ENCODE measurements around the gene DDX39A.
"Not testable (repeated sequence)": the region's sequence is repeated elsewhere in the genome, so short reads cannot be mapped to it uniquely, and the experiment has no call there.

Gene DDX39A
- 115 to 275 (median 198) reads per million in 4 experiments for total RNA-seq

DNA sequence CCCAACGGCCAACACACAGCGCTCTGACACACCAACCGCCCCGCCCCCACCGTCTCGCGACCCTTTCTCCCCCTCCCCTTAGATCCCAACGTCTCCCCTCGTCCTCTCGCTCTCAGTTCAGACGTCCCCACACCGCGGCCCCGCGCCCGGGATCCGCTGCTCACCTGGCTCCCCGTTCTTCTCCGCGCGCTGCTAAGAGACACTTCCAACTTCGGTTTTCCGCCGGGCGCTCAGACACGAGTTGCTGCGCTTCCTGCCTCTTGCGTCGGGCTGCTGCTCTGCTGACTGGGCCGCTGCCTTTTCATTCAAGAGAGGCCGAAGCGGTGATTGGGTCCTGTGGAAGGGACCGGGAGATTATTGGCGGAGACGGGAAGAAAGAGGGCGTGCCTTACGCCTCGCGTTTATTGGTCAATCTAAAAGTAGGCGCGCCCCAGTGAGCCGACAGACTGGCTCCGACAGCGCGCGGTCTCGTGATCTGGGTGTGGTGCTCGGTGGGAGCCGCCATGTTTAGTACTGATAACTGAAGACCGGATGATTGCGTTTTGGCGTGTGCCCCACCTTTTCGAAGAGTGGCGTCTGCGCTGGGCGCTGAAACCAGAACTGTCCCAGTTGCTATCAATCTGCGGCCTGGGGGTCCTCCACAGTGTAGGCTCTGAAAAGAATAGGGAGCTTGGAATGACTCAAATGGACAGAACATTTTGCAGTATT, at the start of gene DDX39A:
Gene DDX39A (minus strand): TSS at position 236 of the 708 bp plus-strand sequence. CDS start 6,121 bp downstream, outside the sequence.
- DNase-seq: peak; percentile 94

DNA sequence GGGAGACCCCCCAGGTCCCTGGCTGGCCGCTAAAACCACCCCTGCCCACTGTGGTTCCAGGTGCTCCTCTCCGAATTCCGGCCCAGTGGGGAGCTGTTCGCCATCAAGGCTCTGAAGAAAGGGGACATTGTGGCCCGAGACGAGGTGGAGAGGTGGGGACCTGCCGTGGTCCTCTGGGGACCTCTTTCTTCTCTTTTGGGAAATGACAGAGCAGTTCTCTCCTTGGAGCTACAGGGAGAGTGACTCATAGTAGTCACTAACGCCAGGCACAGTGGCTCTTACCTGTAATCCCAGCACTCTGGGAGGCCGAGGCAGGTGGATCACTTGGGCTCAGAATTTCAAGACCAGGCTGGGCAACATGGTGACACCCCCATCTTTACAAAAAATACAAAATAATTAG, 48.7 kb upstream of the DDX39A start:
- DNase-seq: no peak

DNA sequence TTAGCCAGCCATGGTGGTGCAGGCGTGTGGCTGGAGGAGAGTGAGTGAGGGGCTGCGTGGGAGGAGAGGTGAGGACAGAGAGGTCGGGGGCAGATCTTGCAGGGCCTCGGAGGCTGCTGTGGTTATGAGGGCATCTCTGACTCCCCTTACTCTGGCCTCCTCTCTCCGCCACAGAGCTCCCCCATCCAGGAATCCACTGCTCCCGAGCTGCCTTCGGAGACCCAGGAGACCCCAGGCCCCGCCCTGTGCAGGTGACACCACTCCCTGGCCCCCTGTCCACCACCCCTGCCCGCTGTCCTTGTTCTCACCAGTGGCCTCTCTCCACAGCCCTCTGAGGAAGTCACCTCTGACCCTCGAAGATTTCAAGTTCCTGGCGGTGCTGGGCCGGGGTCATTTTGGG, 48.2 kb upstream of the DDX39A start:
- DNase-seq: no peak

DNA sequence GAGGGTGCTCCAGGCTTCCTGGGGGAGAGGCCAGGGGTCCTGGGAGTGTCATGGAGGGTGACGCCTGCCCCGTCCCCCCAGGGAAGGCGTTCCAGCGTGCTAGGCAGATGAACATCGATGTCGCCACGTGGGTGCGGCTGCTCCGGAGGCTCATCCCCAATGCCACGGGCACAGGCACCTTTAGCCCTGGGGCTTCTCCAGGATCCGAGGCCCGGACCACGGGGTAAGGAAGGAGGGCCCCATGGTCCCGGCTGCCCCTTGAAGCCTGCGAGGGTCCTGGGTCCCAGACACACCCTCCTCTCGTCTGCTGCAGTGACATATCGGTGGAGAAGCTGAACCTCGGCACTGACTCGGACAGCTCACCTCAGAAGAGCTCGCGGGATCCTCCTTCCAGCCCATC, 44.6 kb upstream of the DDX39A start:
- no peak for DNase-seq

DNA sequence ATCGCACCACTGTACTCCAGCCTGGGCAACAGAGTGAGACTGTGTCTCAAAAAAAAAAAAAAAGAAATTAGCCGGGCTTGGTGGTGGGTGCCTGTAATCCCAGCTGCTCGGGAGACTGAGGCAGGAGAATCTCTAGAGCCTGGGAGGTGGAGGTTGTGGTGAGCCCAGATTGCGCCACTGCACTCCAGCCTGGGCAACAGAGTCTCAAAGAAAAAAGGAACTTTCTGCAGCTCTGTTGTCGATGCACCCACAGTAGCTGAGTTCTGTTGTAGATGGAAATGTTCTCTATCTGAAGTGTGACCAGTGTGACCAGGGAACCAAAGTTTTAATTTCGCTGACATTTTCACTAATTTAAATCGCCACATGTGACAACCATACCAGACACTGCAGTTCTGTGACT, 43.3 kb upstream of the DDX39A start:
- not testable (repeated sequence) for DNase-seq

DNA sequence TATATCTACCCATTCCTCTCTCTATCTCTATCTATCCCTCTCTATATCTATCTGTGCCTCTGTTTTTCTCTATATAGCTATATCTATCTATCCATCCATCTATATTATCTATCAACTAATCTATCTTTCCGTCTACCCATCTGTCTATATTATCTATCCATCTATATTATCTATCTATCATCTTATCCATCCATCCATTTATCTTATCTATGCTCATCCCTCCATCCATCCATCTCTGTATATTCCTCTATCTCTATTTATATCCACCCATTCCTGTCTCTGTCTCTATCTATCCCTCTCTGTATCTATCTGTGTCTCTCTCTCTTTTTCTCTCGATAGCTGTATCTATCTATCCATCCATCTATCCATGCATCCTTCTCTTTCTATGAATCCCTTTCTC, 41.8 kb upstream of the DDX39A start:
- DNase-seq: no peak

DNA sequence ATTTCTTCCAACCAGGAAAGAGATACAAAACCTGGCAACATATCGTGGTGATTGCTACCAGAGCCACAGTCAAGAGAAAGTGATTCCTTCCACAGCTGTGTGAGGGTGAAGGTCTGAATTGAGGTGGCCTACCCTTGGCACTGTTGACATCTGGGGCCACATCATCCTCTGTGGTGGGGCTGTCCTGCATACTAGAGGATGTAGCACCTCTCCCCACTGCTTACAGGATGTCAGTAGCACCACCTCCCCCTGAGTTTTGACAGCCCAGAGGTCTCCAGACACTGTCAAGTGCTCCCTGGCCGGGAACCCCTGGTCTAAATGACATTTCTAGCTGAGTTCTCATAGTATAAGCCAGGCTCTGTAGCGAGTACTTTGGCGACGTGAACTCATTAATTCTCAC, 40.6 kb upstream of the DDX39A start:
- DNase-seq: no peak

DNA sequence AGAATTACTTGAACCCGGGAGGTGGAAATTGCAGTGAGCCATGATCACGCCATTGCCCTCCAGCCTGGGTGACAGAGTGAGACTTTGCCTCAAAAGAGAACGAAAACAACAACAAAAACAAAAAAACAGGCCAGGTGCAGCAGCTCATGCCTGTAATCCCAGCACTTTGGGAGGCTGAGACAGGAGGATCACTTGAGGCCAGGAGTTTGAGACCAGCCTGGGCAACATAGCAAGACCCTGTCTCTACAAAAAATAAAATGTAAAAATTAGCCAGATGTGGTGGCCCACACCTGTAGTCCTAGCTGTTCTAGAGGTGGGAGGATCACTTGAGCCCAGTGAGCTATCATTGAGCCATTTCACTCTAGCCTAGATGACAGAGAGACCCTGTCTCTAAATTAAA, 33.2 kb upstream of the DDX39A start:
- DNase-seq: not testable (repeated sequence)

DNA sequence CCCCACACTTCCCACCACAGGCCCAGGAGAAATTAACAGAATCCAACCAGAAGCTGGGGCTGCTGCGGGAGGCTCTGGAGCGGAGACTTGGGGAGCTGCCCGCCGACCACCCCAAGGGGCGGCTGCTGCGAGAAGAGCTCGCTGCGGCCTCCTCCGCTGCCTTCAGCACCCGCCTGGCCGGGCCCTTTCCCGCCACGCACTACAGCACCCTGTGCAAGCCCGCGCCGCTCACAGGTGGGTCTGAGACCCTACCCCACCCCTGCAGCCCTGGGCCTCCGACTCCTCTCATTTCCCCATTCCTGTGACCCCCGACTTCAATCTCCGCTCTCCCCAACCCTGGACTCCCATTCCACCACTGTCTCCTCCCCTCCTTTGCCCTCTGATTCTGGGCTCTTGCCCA, 31.7 kb upstream of the DDX39A start:
- DNase-seq: no peak

DNA sequence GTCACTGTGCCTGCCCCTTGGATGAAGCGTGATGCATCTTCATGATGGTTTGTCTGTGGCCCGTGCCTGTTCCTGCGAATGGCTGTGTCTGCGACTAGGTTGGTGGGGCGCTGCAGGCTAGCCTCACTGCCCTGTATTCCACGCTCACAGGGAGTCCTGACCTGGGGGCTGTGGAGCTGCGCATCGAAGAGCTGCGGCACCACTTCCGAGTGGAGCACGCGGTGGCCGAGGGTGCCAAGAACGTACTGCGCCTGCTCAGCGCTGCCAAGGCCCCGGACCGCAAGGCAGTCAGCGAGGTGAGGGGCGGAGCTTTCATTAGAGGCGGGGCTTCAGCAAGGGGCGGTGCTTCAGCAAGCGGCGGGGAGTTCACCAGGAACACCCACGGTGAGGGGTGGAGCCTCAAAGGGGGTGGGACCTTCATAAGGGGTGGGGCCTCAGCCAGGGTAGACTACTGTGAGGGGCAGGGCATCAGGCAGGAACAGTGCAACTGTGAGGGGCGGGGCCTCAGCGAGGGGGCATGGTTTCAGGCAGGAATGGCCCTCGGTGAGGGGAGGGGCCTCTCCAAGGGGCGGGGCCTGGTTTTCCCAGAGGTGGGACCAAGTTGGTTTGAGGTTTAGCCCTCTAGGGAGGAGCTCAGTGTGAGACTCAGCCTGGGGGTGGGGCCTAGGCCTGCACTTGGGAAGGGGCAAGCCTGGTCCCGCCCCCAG, 31.2 kb upstream of the DDX39A start:
- DNase-seq: peak; percentile 50

DNA sequence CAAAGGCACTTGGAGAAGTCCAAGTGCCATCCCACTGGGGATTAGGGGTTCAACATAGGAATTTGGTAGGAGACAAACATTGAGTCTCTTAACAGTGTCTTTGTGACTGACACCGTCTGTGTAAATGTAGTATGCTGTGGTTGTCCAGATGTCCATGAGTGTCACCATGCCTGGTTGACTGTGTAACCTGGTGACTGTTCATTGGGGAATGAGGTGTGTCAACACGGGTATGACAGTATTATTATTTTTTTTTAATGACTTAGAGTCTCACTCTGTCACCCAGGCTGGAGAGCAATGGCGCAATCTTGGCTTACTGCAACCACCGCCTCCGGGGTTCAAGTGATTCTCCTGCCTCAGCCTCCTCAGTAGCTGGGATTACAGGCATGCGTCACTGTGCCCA, 30.2 kb upstream of the DDX39A start:
- DNase-seq: no peak

DNA sequence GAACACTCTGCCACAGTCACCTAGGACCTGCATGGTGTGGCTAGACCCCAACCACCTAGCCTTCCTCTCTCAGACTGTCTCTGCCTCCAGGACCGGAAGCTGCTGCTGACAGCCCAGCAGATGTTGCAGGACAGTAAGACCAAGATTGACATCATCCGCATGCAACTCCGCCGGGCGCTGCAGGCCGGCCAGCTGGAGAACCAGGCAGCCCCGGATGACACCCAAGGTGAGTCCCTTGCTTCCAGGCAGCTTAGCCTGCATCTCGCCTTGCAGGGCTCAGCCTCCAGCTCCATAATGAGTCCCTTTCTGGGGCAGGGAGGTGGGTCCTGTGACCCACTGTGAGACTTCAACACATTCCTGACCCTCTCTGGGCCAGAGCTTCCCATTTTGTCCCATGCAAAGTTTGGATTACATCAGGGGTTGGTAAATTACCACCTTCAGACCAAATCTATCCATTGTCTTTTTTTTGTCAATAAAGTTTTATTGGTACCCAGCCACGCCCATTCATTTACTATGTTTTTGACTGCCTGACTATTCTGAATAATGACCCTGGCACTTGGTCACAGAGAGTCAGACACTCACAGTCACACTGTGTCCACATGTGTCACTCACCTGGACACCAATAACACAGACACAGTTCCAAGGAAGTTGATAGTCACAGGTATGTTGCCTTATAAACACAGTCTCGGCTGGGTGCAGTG, 27.3 kb upstream of the DDX39A start:
- DNase-seq: no peak

DNA sequence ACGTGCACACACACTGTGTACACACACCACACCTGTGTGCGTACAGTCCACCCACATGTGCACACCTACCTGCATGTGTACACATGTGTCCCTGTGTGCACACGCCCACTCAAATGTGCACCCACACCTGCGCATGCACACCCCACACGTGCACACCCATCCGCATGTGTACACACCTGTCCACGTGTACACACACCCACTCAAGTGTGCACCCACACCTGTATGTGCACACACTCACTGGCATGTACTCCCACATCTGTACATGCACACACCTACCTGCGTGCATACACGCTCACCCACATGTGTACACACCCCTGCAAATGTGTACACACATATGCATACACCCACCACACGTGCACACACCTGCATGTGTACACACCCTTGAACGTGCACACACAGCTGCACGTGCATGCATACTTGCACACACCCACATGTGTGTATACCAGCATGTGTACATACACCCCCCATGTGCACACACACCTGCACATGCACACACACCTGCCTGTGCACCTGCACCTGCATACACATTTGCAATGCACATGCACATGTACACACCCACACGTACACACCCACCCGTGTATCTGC, 24.6 kb upstream of the DDX39A start:
- DNase-seq: no peak

DNA sequence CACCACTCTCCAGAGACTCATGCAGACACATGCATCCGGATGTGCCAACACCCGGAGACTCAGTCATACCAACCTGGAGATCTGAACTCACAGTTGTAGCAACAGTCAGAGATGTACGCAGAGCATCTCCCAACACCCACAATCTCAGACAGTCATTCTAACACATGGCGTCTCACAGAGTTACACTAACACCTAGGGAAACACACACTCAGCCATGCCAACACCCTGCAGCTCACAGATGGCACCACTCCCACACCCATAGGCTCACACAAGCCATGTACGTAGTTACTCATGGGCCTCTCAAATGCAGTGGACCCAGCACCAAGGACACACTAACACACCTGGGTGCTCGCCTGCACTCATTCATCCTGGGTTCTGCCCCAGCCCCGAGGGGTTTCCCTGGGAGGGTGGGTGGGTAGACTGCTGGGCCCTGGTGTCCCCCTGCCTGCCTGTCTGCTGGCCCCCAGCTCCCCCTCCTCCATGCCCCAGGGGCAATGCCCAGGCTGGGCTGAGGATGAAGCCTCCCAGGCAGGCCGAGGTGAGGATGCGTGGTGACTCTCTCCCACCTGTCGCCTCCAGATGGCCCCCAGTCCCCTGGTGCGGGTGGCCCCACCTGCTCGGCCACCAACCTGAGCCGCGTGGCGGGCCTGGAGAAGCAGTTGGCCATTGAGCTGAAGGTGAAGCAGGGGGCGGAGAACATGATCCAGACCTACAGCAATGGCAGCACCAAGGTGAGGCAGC, 23.9 kb upstream of the DDX39A start:
- DNase-seq: no peak

DNA sequence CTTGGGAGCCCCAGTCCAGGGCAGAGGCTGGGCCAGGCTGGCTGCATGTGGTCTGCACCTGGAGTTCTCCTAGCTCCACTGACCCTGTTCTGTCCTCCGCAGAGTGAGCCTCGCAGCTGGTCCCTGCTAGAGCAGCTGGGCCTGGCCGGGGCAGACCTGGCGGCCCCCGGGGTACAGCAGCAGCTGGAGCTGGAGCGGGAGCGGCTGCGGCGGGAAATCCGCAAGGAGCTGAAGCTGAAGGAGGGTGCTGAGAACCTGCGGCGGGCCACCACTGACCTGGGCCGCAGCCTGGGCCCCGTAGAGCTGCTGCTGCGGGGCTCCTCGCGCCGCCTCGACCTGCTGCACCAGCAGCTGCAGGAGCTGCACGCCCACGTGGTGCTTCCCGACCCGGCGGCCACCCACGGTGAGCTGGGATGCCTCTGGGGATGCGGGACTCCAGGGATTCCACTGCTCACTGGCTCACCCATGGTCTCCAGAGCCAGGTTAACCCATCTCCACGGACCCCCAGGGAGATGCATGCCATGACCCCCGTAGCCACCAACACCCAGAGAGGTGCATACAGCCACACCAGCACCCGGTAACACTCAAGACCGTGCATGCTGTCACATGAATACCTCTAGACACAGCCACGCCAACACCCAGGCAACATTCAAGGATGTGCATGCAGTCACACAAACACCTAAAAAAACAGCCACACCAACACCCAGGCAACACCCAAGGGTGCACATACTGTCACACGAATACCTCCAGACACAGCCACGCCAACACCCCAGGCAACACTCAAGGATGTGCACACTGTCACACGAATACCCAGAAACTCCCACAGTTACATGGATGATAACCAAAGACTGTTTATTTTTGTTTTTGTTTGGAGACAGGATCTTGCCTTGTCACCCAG, 22.1 kb upstream of the DDX39A start:
- no peak for DNase-seq

DNA sequence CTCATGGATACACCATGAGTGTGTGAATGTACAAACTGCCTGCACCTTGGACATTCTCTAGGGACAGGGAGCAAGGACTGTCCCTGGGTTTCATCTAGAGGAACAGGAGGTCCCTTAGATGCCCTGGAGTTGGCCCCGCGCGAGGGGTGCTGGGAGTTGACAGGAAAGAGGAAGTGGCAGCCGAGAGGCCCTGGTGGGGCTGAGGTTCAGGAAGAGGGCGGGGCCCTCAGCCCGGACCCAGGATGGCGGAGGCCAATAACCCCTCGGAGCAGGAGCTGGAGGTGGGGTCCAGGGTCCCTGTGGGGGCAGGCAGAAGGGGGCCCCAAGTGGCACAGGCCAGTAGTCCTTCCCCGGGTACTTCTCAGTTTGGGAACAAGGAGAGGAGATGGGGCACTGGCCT, 20.9 kb upstream of the DDX39A start:
- peak; percentile 55 for DNase-seq

DNA sequence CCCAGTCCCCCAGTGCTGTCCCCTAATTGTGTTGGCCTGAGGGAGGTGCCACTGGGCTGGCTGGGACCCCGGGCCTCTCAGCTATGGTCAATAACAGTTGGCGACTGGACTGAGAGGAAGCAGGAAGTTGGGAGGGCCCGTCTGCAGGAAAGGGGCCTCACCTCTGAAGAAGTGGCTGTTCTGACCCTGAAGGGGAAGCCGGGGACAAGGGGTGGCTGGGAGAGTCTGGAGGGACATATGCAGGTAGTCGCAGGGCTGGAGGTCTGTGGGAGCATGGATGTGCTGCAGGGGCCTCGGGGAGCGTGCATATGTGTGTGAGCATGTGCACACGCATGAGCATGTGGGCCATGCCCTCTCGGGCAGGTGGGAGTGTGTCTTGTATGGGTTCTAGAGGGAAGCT, 19.9 kb upstream of the DDX39A start:
- no peak for DNase-seq

DNA sequence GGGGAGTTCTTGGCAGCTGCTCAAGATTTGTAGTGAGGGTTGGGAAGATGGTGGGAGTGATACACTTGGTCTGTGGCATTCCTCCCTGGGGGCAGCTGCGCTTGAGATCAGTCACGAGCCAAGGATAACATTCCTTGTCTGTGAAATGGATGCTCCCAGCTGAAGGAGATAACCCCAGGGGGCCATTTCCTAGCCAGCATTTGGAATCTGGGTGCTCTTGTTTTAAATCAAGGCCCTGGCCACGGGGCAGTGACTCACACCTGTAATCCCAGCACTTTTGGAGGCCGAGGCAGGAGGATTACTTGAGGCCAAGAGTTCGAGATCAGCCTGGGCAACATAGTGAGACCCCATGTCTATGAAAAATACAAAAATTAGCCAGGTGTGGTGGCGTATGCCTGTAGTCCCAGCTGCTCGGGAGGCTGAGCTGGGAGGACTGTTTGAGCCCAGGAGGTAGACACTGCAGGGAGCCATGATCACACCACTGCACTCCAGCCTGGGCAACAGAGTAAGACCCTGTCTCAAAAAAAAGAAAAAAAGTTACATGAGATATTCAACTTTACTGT, 18.5 kb upstream of the DDX39A start:
- no peak for DNase-seq

DNA sequence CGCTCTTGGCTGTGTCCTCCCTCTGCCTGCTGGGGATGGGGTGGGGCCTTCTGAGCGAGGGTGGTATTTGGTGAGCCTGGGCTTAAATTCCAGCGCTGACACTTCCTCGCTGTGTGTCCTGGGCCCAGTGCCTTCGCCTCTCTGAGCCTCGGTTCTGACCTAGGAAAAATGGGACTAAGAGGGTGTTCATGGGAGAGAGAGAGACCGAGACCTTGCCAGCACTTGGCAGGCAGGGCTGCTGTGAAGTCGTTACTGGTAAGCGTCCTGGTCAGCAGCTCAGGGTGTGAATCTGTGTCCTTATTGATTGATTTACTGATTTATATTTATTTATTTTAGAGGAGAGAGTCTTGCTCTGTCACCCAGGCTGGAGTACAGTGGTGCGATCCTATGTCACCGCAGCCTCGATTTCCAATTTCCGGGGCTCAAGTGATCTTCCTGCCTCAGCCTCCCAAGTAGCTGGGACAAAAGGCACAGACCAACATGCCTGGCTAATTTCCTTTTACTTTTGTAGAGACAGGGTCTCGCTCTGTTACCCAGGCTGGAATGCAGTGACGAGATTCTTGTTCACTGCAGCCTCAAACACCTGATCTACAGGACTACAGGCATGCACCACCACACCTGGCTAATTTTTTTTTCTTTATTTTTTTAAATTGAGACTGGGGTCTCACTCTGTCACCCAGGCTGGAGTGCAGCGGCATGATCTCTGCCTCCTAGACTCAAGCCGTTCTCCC, 16.3 kb upstream of the DDX39A start:
- DNase-seq: no peak

DNA sequence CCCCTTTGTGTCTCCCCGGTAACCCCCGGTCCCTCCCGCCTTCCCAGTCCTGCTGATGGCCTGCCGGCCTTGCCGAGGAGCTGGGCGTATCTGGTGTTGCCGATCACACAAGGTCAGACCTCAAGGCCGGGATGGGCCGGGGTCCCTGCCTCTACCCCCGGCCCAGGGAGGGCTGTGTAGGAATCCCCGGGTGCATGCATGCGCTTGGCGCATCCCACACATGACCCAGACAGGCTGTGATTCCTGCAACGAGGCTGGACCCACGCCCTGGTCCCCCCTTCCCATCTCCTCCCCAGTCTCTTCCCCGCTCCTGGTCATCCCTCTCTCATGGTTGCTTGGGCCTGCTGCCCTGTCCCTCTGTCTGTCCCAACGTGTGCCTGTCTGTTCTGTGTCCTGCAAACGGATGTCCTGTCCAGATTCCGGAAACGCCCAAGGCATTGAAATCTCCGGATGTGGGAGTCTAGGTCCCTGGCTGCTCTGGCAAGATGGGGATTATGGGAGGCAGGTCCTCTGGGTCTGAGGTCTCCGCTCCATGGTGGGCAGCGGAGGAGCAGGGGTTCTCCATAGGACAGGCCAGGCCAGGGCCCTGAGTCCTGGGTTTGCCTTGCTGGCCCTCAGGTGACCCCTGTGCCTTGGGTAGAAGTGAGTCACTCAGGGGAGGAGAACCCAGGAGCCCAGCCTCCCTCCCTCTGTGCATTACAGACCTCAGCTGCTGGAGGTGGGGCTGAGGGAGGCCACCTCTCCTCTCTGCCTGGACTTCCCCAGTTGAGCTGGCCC, 15.6 kb upstream of the DDX39A start:
- no peak for DNase-seq

All from effector CD8-positive, alpha-beta T cell (primary cell).